ENCODE data around the gene C20orf96. TPM values are rescaled to one million over a fixed set of nuclear protein-coding genes. Genes with fewer than 3 reads are reported as not detected.

Gene C20orf96
- total RNA-seq, 1 experiment from 2014 or later = 2.0 TPM

DNA sequence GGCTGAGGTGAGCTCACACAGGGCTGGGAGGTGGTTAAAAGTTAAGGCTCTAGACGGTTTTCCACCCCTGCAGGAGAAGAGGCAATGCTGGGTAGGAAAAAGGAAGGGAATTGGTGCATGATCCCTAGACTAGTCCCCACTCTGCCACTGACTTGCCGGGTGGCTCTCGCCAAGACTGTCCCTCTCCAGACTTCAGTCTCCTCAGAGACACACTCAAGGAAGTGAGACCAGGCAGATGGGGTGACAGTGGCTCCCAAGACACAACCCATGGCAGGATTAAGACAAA is 13.1 kb downstream of the C20orf96 start:
- H3K79me2 ChIP-seq (ENCODE audit: low read length) = no peaks in the 10 kb centered on the region
- no peaks in the 10 kb centered on the region for H3K9me2 ChIP-seq (replicated peaks; ENCODE audit: insufficient read depth, low read length)
- DNase-seq = no peak
- no peaks in the 10 kb centered on the region for H3K27me3 ChIP-seq (ENCODE audit: low read length)
- no peaks in the 10 kb centered on the region for H3K4me1 ChIP-seq (ENCODE audit: low read length)
- no peaks in the 10 kb centered on the region for H3K9me3 ChIP-seq (ENCODE audit: low read length)
- H4K20me1 ChIP-seq (ENCODE audit: insufficient read depth, low read depth, low read length) = no peaks in the 10 kb centered on the region
- no peak overlapping the region for H3K4me3 ChIP-seq (ENCODE audit: low read length)
- H3K4me2 ChIP-seq (ENCODE audit: low read depth, low read length, poor library complexity, severe bottlenecking) = no peak overlapping the region
- no peak overlapping the region for H2AFZ ChIP-seq (ENCODE audit: low read length)
- no peak overlapping the region for H3K9ac ChIP-seq (ENCODE audit: low read length)
- H3K36me3 ChIP-seq (ENCODE audit: insufficient read depth, low read length) = no peaks in the 10 kb centered on the region
- no peak overlapping the region for H3K27ac ChIP-seq (ENCODE audit: low read length)

DNA sequence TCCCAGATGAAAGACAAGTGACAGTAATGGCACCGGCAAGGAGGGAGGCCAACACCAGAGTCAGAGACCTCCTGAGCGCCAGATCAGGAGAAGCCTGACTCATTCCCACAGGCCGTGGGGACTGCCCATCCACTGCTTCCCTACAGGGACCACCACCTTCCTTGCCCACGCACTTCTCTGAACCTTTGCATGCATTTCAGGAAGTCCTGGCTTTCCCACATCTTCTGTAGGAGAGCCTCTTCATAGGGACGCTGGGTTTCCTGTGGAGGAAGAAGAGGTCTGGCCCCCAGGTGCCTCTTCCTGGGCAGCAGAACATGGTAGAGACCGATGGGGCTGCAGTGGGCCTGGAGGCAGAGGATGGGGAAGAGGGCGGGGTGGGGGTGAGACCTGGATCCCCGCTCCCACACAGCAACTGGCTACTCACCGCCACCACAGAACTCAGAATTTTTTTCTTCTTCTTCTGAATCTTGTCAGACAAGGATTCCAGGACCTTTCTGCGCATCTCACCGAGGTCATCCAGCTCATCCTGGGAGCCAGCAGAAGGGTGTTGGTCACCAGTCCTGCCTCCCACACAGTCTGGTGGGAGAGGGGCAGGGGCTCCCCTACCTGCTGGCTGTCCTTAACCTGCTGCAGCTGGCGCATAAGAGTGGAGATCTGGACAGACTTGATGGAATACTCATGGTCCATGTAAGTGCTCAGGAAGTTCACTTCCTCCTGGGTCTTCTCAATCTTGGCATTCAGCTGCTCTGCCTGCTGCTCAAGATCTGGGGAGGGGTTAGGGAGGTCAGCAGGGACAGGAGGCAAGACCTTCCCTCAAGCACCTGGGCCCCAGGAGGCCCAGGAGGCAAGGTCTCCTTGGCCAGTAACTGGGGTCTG is 13.7 kb downstream of the C20orf96 start:
- Histone ChIP-seq H3K4me2 (ENCODE audit: low read depth, low read length, poor library complexity, severe bottlenecking) (no peak overlapping the region), H2AFZ (ENCODE audit: low read length) (no peak overlapping the region), H3K27ac (ENCODE audit: low read length) (no peak overlapping the region), H3K4me1 (ENCODE audit: low read length) (no peaks in the 10 kb centered on the region), H3K9ac (ENCODE audit: low read length) (no peak overlapping the region), H3K36me3 (ENCODE audit: insufficient read depth, low read length) (no peaks in the 10 kb centered on the region), H3K9me2 (replicated peaks; ENCODE audit: insufficient read depth, low read length) (no peaks in the 10 kb centered on the region), H4K20me1 (ENCODE audit: insufficient read depth, low read depth, low read length) (no peaks in the 10 kb centered on the region), H3K4me3 (ENCODE audit: low read length) (no peak overlapping the region), H3K27me3 (ENCODE audit: low read length) (no peaks in the 10 kb centered on the region), H3K79me2 (ENCODE audit: low read length) (no peaks in the 10 kb centered on the region), H3K9me3 (ENCODE audit: low read length) (no peaks in the 10 kb centered on the region)
- no peak for DNase-seq

DNA sequence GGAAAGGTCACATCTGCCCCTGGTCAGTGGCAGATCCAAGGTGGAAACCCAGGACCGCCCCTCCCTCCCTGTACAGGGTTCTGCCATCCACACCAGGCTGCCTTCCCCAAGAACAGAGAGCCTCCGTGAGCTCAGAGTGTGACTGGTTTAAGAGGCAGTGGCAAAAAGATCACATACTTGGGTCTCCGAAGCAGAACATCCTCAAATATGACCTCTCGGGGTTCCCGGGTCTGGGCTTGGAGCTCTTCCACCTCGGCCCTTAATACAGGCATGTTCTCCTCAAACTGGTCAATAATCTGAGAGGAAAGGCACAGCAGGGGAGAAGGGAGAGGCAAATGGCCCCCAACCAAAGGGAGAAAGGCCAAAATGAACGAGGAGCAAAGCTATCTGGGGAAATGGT is 14.8 kb downstream of the C20orf96 start:
- Histone ChIP-seq H3K27me3 (ENCODE audit: low read length) (no peaks in the 10 kb centered on the region), H3K9ac (ENCODE audit: low read length) (no peak overlapping the region), H3K9me3 (ENCODE audit: low read length) (no peaks in the 10 kb centered on the region), H3K4me1 (ENCODE audit: low read length) (no peaks in the 10 kb centered on the region), H2AFZ (ENCODE audit: low read length) (no peak overlapping the region), H3K36me3 (ENCODE audit: insufficient read depth, low read length) (no peaks in the 10 kb centered on the region), H3K79me2 (ENCODE audit: low read length) (no peaks in the 10 kb centered on the region), H3K27ac (ENCODE audit: low read length) (no peak overlapping the region), H3K4me2 (ENCODE audit: low read depth, low read length, poor library complexity, severe bottlenecking) (no peak overlapping the region), H4K20me1 (ENCODE audit: insufficient read depth, low read depth, low read length) (no peaks in the 10 kb centered on the region), H3K9me2 (replicated peaks; ENCODE audit: insufficient read depth, low read length) (no peaks in the 10 kb centered on the region), H3K4me3 (ENCODE audit: low read length) (no peak overlapping the region)
- DNase-seq = no peak

DNA sequence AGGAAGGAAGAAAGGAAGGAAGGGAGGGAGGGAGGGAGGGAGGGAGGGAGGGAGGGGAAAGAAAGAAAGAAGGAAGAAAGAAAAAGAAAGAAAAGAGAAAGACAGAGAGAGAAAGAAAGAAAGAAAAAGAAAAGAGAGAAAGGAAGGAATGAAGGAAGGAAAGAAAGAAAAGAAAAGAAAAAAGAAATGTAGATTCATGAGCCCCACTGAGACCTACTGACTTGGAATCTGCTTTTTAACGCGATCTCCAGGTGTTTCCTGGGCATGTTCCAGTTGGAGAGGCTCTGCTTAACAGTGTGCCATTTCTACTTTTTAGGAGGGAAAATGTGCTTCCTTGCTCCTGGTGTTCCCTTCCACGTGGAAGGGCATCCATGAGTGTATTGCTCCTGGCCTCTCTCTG is 16.7 kb downstream of the C20orf96 start:
- H3K79me2 ChIP-seq (ENCODE audit: low read length) = no peaks in the 10 kb centered on the region
- H3K4me2 ChIP-seq (ENCODE audit: low read depth, low read length, poor library complexity, severe bottlenecking) = no peak overlapping the region
- no peak overlapping the region for H3K9ac ChIP-seq (ENCODE audit: low read length)
- H3K27me3 ChIP-seq (ENCODE audit: low read length) = no peaks in the 10 kb centered on the region
- no peak for DNase-seq
- no peak overlapping the region for H3K4me3 ChIP-seq (ENCODE audit: low read length)
- no peaks in the 10 kb centered on the region for H3K4me1 ChIP-seq (ENCODE audit: low read length)
- no peaks in the 10 kb centered on the region for H3K36me3 ChIP-seq (ENCODE audit: insufficient read depth, low read length)
- no peak overlapping the region for H3K27ac ChIP-seq (ENCODE audit: low read length)
- H3K9me2 ChIP-seq (replicated peaks; ENCODE audit: insufficient read depth, low read length) = no peaks in the 10 kb centered on the region
- no peaks in the 10 kb centered on the region for H3K9me3 ChIP-seq (ENCODE audit: low read length)
- H4K20me1 ChIP-seq (ENCODE audit: insufficient read depth, low read depth, low read length) = no peaks in the 10 kb centered on the region
- no peak overlapping the region for H2AFZ ChIP-seq (ENCODE audit: low read length)

DNA sequence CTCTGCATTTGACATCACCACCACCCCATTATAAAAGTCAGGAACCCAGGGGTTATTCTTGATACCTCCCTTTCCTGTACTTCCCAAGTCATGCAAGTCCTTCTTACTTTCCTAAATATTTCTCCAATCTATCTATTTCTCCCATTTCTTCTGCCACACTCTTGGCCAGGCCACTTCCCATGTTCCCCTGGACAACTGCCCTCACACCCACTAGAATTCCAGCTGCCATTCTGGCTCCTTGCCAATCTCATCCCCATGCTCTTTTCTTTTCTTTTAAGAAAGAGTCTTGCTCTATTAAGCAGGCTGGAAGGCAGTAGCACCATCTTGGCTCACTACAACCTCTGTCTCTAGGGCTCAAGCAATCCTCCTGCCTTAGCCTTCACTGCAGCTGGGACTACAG is 17.8 kb downstream of the C20orf96 start:
- Histone ChIP-seq H3K9me3 (ENCODE audit: low read length) (no peaks in the 10 kb centered on the region), H3K4me2 (ENCODE audit: low read depth, low read length, poor library complexity, severe bottlenecking) (no peak overlapping the region), H2AFZ (ENCODE audit: low read length) (no peak overlapping the region), H3K9me2 (replicated peaks; ENCODE audit: insufficient read depth, low read length) (no peaks in the 10 kb centered on the region), H3K79me2 (ENCODE audit: low read length) (no peaks in the 10 kb centered on the region), H3K36me3 (ENCODE audit: insufficient read depth, low read length) (no peaks in the 10 kb centered on the region), H3K27me3 (ENCODE audit: low read length) (no peaks in the 10 kb centered on the region), H4K20me1 (ENCODE audit: insufficient read depth, low read depth, low read length) (no peaks in the 10 kb centered on the region), H3K4me1 (ENCODE audit: low read length) (no peaks in the 10 kb centered on the region), H3K27ac (ENCODE audit: low read length) (no peak overlapping the region), H3K9ac (ENCODE audit: low read length) (no peak overlapping the region), H3K4me3 (ENCODE audit: low read length) (no peak overlapping the region)
- no peak for DNase-seq

DNA sequence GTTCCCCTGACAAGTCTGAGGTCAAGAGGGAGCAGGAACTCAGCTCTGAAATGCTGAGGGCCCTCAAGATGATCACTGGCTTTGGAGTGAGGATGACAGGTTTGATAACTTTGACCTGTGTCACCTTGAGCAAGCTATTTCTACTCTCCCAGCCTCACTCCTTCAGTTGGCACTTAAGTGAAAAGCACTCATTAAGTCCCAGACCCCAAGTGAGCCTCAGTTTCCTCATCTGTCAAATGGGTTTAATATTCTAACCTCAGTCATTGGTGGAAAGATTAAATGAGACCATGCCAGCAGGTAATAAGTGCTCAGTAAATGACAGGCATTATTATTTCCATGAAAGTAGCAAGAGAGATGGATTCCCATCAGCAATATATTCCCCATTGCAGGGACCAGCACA is 19.0 kb downstream of the C20orf96 start:
- Histone ChIP-seq H3K4me1 (ENCODE audit: low read length) (peaks cover 6% of the 10 kb centered on the region), H2AFZ (ENCODE audit: low read length) (no peak overlapping the region), H3K4me3 (ENCODE audit: low read length) (no peak overlapping the region), H3K4me2 (ENCODE audit: low read depth, low read length, poor library complexity, severe bottlenecking) (no peak overlapping the region), H3K9me2 (replicated peaks; ENCODE audit: insufficient read depth, low read length) (no peaks in the 10 kb centered on the region), H4K20me1 (ENCODE audit: insufficient read depth, low read depth, low read length) (no peaks in the 10 kb centered on the region), H3K27ac (ENCODE audit: low read length) (no peak overlapping the region), H3K9me3 (ENCODE audit: low read length) (no peaks in the 10 kb centered on the region), H3K27me3 (ENCODE audit: low read length) (no peaks in the 10 kb centered on the region), H3K79me2 (ENCODE audit: low read length) (no peaks in the 10 kb centered on the region), H3K36me3 (ENCODE audit: insufficient read depth, low read length) (no peaks in the 10 kb centered on the region), H3K9ac (ENCODE audit: low read length) (no peak overlapping the region)
- no peak for DNase-seq

DNA sequence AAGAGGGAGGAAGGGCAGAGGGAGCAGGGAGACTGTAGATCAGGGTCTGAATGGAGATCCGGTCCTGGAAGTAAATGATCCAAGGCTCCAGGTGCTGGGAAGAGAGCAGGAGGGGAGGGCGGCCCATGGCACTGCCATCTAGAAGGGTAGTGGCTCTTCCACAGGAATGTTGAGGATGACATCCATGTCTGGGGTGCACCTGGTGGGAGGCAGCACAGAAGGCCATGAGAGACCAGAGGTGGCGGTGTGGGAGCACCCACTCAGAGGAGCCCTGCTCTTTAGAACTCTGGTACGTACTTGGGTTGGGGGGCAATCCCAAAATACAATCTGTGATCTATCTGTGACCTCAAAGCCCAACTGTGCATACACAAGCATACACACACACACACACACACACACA is 19.5 kb downstream of the C20orf96 start:
- H4K20me1 ChIP-seq (ENCODE audit: insufficient read depth, low read depth, low read length) = no peaks in the 10 kb centered on the region
- H3K9me2 ChIP-seq (replicated peaks; ENCODE audit: insufficient read depth, low read length) = no peaks in the 10 kb centered on the region
- no peak overlapping the region for H3K4me3 ChIP-seq (ENCODE audit: low read length)
- no peaks in the 10 kb centered on the region for H3K9me3 ChIP-seq (ENCODE audit: low read length)
- no peaks in the 10 kb centered on the region for H3K36me3 ChIP-seq (ENCODE audit: insufficient read depth, low read length)
- peaks cover 9% of the 10 kb centered on the region for H3K4me1 ChIP-seq (ENCODE audit: low read length)
- no peaks in the 10 kb centered on the region for H3K79me2 ChIP-seq (ENCODE audit: low read length)
- no peak for DNase-seq
- H3K9ac ChIP-seq (ENCODE audit: low read length) = no peak overlapping the region
- no peak overlapping the region for H3K27ac ChIP-seq (ENCODE audit: low read length)
- H3K4me2 ChIP-seq (ENCODE audit: low read depth, low read length, poor library complexity, severe bottlenecking) = no peak overlapping the region
- no peak overlapping the region for H2AFZ ChIP-seq (ENCODE audit: low read length)
- H3K27me3 ChIP-seq (ENCODE audit: low read length) = no peaks in the 10 kb centered on the region

DNA sequence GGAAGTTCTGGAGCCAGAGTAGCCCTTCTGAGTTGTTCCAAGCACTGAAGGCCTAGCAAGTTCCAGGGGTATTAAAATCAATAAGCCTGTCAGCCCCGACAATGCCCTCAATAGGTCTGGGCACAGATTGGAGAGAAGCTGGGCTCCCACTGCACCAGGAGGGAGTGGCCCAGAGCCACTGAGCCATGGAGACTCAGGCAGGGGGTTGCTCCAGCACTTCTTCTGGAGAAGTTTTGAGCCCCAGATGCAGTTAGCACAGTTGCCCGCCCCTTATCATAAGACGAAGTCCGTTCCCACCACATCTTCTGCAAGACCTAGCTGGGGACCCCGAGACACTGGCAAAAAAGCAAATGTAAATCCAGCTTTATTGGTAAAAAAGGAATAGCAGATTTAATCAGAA is 20.0 kb downstream of the C20orf96 start:
- no peak overlapping the region for H3K27ac ChIP-seq (ENCODE audit: low read length)
- no peak for DNase-seq
- no peaks in the 10 kb centered on the region for H4K20me1 ChIP-seq (ENCODE audit: insufficient read depth, low read depth, low read length)
- no peaks in the 10 kb centered on the region for H3K9me3 ChIP-seq (ENCODE audit: low read length)
- H3K4me3 ChIP-seq (ENCODE audit: low read length) = no peak overlapping the region
- H3K9me2 ChIP-seq (replicated peaks; ENCODE audit: insufficient read depth, low read length) = no peaks in the 10 kb centered on the region
- H3K36me3 ChIP-seq (ENCODE audit: insufficient read depth, low read length) = no peaks in the 10 kb centered on the region
- H3K4me2 ChIP-seq (ENCODE audit: low read depth, low read length, poor library complexity, severe bottlenecking) = no peak overlapping the region
- no peak overlapping the region for H3K9ac ChIP-seq (ENCODE audit: low read length)
- H3K27me3 ChIP-seq (ENCODE audit: low read length) = no peaks in the 10 kb centered on the region
- no peak overlapping the region for H2AFZ ChIP-seq (ENCODE audit: low read length)
- peaks cover 9% of the 10 kb centered on the region for H3K4me1 ChIP-seq (ENCODE audit: low read length)
- no peaks in the 10 kb centered on the region for H3K79me2 ChIP-seq (ENCODE audit: low read length)

Measured in Karpas-422 (cell line).